ENCODE results near the gene PSMD2. TPM values are rescaled to one million over a fixed set of nuclear protein-coding genes. Genes with fewer than 3 reads are reported as not detected.
"Not testable (repeated sequence)": the region's sequence is repeated elsewhere in the genome, so short reads cannot be mapped to it uniquely, and the experiment has no call there.

PSMD2 gene
- total RNA-seq, 1 donor from 2014 or later, result 225 TPM

GRCh38 chr3:184337981-184338380, 38.9 kb downstream of the PSMD2 start:
- intact Hi-C loops (cut with micrococcal nuclease), result loop anchor here (2.0 kb wide), 1 partner anchor 17 kb away; no protein-coding TSS in a partner anchor

- intact Hi-C loops (cut with micrococcal nuclease), result no loop called here
Measured at GRCh38 chr3:184338511-184338945, 39.5 kb downstream of the PSMD2 start.

GRCh38 chr3:184339001-184339400, 40.0 kb downstream of the PSMD2 start:
- intact Hi-C loops (cut with micrococcal nuclease), result no loop called here

GRCh38 chr3:184339451-184340135, 40.6 kb downstream of the PSMD2 start:
- intact Hi-C loops (cut with micrococcal nuclease), result not testable (repeated sequence)

GRCh38 chr3:184341925-184342324, 42.9 kb downstream of the PSMD2 start:
- intact Hi-C loops (cut with micrococcal nuclease), result no loop called here

GRCh38 chr3:184343200-184343876, 44.3 kb downstream of the PSMD2 start:
- intact Hi-C loops (cut with micrococcal nuclease), result no loop called here

- intact Hi-C loops (cut with micrococcal nuclease), result no loop called here
Measured at GRCh38 chr3:184344579-184345316, 45.7 kb downstream of the PSMD2 start.

GRCh38 chr3:184345317-184346144, 46.5 kb downstream of the PSMD2 start:
- intact Hi-C loops (cut with micrococcal nuclease), result no loop called here

- intact Hi-C loops (cut with micrococcal nuclease), result no loop called here
Measured at GRCh38 chr3:184346480-184347190, 47.6 kb downstream of the PSMD2 start.

- intact Hi-C loops (cut with micrococcal nuclease), result no loop called here
Measured at GRCh38 chr3:184347321-184348056, 48.4 kb downstream of the PSMD2 start.

- intact Hi-C loops (cut with micrococcal nuclease), result no loop called here
Measured at GRCh38 chr3:184348057-184348382, 49.0 kb downstream of the PSMD2 start.

GRCh38 chr3:184349563-184350470, 50.8 kb downstream of the PSMD2 start:
- intact Hi-C loops (cut with micrococcal nuclease), result no loop called here

GRCh38 chr3:184350618-184351017, 51.6 kb downstream of the PSMD2 start:
- intact Hi-C loops (cut with micrococcal nuclease), result no loop called here

- intact Hi-C loops (cut with micrococcal nuclease), result no loop called here
Measured at GRCh38 chr3:184351511-184352148, 52.6 kb downstream of the PSMD2 start.

GRCh38 chr3:184352149-184352785, 53.2 kb downstream of the PSMD2 start:
- intact Hi-C loops (cut with micrococcal nuclease), result no loop called here

- intact Hi-C loops (cut with micrococcal nuclease), result no loop called here
Measured at GRCh38 chr3:184352897-184353545, 54.0 kb downstream of the PSMD2 start.

GRCh38 chr3:184353546-184353941, 54.5 kb downstream of the PSMD2 start:
- intact Hi-C loops (cut with micrococcal nuclease), result no loop called here

Measured in T-helper 2 cell treated with Interferon-gamma antibody and Interleukin-4, amounts not matched to agents 100 ng/mL and 5 ng/mL, for 36 hours (primary cell).